Trophoblast cell (in vitro differentiated cells and primary cell): ENCODE data around the gene TCF15.

Experiments
- DNase-seq, 2 donors: peaks; one replicate each; pipeline ENCODE4 v3.0.0-alpha.2; 2016
- H2AFZ ChIP-seq: 2 replicates; pipeline ENCODE4 v1.6.1; 2013; ENCODE audit warnings: low read length, moderate library complexity, mild to moderate bottlenecking; ENCODE audit not compliant: insufficient read depth, poor library complexity
- H2AK5ac ChIP-seq: 2 replicates; pipeline ENCODE4 v1.6.1; 2013; ENCODE audit warnings: mild to moderate bottlenecking, low read length
- H2BK120ac ChIP-seq: 2 replicates; pipeline ENCODE4 v1.6.1; 2013; ENCODE audit warnings: low read length, mild to moderate bottlenecking, moderate library complexity; ENCODE audit not compliant: insufficient read depth, poor library complexity
- H2BK12ac ChIP-seq: 2 replicates; pipeline ENCODE4 v1.6.1; 2013; ENCODE audit warnings: mild to moderate bottlenecking, low read length, moderate library complexity
- H2BK5ac ChIP-seq: 2 replicates; pipeline ENCODE4 v1.6.1; 2013; ENCODE audit warnings: low read length, low read depth, moderate library complexity, mild to moderate bottlenecking; ENCODE audit not compliant: poor library complexity
- H3K14ac ChIP-seq: 2 replicates; pipeline ENCODE4 v1.6.1; 2013; ENCODE audit warnings: mild to moderate bottlenecking, low read length
- H3K18ac ChIP-seq: 2 replicates; pipeline ENCODE4 v1.6.1; 2013; ENCODE audit warnings: mild to moderate bottlenecking, low read length
- H3K23ac ChIP-seq: 2 replicates; pipeline ENCODE4 v1.6.1; 2013; ENCODE audit warnings: low read length
- H3K27ac ChIP-seq: 2 replicates; pipeline ENCODE4 v1.5.1; 2013; ENCODE audit warnings: low read depth, mild to moderate bottlenecking, inconsistent platforms, low read length, moderate library complexity
- H3K27me3 ChIP-seq: 2 replicates; pipeline ENCODE4 v1.6.1; 2013; ENCODE audit warnings: inconsistent platforms, mild to moderate bottlenecking, low read length, moderate library complexity; ENCODE audit not compliant: insufficient read depth
- H3K36me3 ChIP-seq, 2 experiments: 1 replicate in 1 of 2; 2 replicates in 1 of 2; pipeline ENCODE4 v1.6.1; 2013; ENCODE audit warnings: low read length in 2 of 2, mild to moderate bottlenecking in 2 of 2, moderate library complexity in 1 of 2; ENCODE audit not compliant: insufficient read depth in 2 of 2, control insufficient read depth in 1 of 2
- H3K4ac ChIP-seq: 2 replicates; pipeline ENCODE4 v1.6.1; 2013; ENCODE audit warnings: low read depth, mild to moderate bottlenecking, low read length, moderate library complexity
- H3K4me1 ChIP-seq, 2 experiments: 1 replicate in 1 of 2; 2 replicates in 1 of 2; pipeline ENCODE4 v1.6.1; 2013; ENCODE audit warnings: low read length in 2 of 2, mild to moderate bottlenecking in 2 of 2, moderate library complexity in 1 of 2; ENCODE audit not compliant: insufficient read depth in 2 of 2, control insufficient read depth in 1 of 2
- H3K4me2 ChIP-seq: 2 replicates; pipeline ENCODE4 v1.6.1; 2013; ENCODE audit warnings: inconsistent platforms, mild to moderate bottlenecking, low read length, moderate library complexity
- H3K4me3 ChIP-seq: 2 replicates; pipeline ENCODE4 v1.5.1; 2013; ENCODE audit warnings: mild to moderate bottlenecking, low read depth, low read length, inconsistent platforms
- H3K79me1 ChIP-seq: one replicate; pipeline ENCODE4 v1.6.1; 2013; ENCODE audit warnings: low read length
- H3K79me2 ChIP-seq: 2 replicates; pipeline ENCODE4 v1.6.1; 2013; ENCODE audit warnings: low read length, mild to moderate bottlenecking; ENCODE audit not compliant: control insufficient read depth, insufficient read depth, poor library complexity
- H3K9ac ChIP-seq: 2 replicates; pipeline ENCODE4 v1.6.1; 2013; ENCODE audit warnings: mild to moderate bottlenecking, low read length
- H3K9me3 ChIP-seq: 2 replicates; pipeline ENCODE4 v1.6.1; 2013; ENCODE audit warnings: low read depth, mild to moderate bottlenecking, control low read depth, inconsistent platforms, low read length; ENCODE audit not compliant: insufficient read depth
- H4K12ac ChIP-seq: 2 replicates; pipeline ENCODE4 v1.6.1; 2013; ENCODE audit warnings: low read depth, mild to moderate bottlenecking, low read length, moderate library complexity
- H4K8ac ChIP-seq: 2 replicates; pipeline ENCODE4 v1.6.1; 2013; ENCODE audit warnings: low read depth, mild to moderate bottlenecking, low read length, moderate library complexity
- H4K91ac ChIP-seq: one replicate; pipeline ENCODE4 v1.6.1; 2013; ENCODE audit warnings: low read depth, mild to moderate bottlenecking, low read length, moderate library complexity
- WGBS: extraction: QIAGEN DNeasy Blood & Tissue Kit; methylation state at CpG from one replicate; pipeline ENCODE4 v1.1.7; 2013; ENCODE audit warnings: missing lambda C conversion rate; ENCODE audit not compliant: insufficient read length, insufficient coverage; ENCODE audit errors: extremely low coverage; 5-methylcytosine and 5-hydroxymethylcytosine counted together

Gene TCF15

DNA sequence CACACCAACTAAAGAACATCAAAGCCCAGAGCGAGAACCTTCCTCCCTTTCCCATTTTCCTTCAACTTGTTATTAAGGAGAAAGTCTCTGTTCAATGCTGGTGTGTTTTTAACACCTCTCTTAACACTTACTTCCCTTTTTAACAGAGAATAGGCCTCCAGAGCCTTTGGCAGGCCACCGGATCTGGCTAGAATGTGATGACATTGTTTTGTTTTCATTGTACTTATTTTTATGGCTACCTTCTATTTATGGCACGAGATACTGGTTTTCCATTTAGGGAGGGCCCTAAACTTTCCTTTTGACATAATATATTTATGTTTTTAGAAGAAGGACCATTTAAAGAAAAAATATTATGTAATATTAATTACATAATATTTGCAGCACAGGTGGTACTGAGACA is 21.6 kb downstream of the TCF15 start:
- Histone ChIP-seq H4K12ac (no peak overlapping the region), H3K9me3 (no peaks in the 10 kb centered on the region)

GRCh38 chr20:584971-585301 is 25.2 kb downstream of the TCF15 start:
- H4K8ac ChIP-seq, result no peak overlapping the region
- no peak overlapping the region for H4K91ac ChIP-seq
- H3K4me1 ChIP-seq, result no peaks in the 10 kb centered on the region
- WGBS, result no CpG with 5 or more reads among the region's 7 CpGs
- no peak overlapping the region for H4K12ac ChIP-seq
- H3K27me3 ChIP-seq, result no peaks in the 10 kb centered on the region
- H2BK12ac ChIP-seq, result no peak overlapping the region
- no peak overlapping the region for H3K18ac ChIP-seq
- H3K14ac ChIP-seq, result no peak overlapping the region
- no peak overlapping the region for H3K27ac ChIP-seq
- DNase-seq, result no peak
- no peaks in the 10 kb centered on the region for H3K79me1 ChIP-seq
- H2AK5ac ChIP-seq, result no peak overlapping the region
- H3K36me3 ChIP-seq, result no peaks in the 10 kb centered on the region
- no peak overlapping the region for H2AFZ ChIP-seq
- H2BK5ac ChIP-seq, result no peak overlapping the region
- no peak overlapping the region for H3K4me3 ChIP-seq
- H3K23ac ChIP-seq, result no peak overlapping the region
- no peak overlapping the region for H3K9ac ChIP-seq
- no peak overlapping the region for H3K4ac ChIP-seq
- H3K4me2 ChIP-seq, result no peak overlapping the region
- no peaks in the 10 kb centered on the region for H3K79me2 ChIP-seq
- H3K9me3 ChIP-seq, result no peaks in the 10 kb centered on the region
- H2BK120ac ChIP-seq, result no peak overlapping the region

More for the DNA sequence above, 21.6 kb downstream of the TCF15 start:
- no peak overlapping the region for H4K91ac ChIP-seq
- no peak overlapping the region for H2AFZ ChIP-seq
- no peak for DNase-seq
- no peak overlapping the region for H3K14ac ChIP-seq
- H3K36me3 ChIP-seq, result no peaks in the 10 kb centered on the region
- H2AK5ac ChIP-seq, result no peak overlapping the region
- no peak overlapping the region for H2BK12ac ChIP-seq
- H3K9ac ChIP-seq, result no peak overlapping the region
- no peak overlapping the region for H3K4me3 ChIP-seq
- no peak overlapping the region for H2BK5ac ChIP-seq
- no peak overlapping the region for H2BK120ac ChIP-seq
- no peak overlapping the region for H3K4me2 ChIP-seq
- no peak overlapping the region for H3K27ac ChIP-seq
- no peak overlapping the region for H3K18ac ChIP-seq
- no peaks in the 10 kb centered on the region for H3K79me1 ChIP-seq
- H3K23ac ChIP-seq, result no peak overlapping the region
- no CpG with 5 or more reads among the region's 3 CpGs for WGBS
- H3K27me3 ChIP-seq, result no peaks in the 10 kb centered on the region
- H4K8ac ChIP-seq, result no peak overlapping the region
- H3K4me1 ChIP-seq, result no peaks in the 10 kb centered on the region
- H3K4ac ChIP-seq, result no peak overlapping the region
- H3K79me2 ChIP-seq, result no peaks in the 10 kb centered on the region

DNA sequence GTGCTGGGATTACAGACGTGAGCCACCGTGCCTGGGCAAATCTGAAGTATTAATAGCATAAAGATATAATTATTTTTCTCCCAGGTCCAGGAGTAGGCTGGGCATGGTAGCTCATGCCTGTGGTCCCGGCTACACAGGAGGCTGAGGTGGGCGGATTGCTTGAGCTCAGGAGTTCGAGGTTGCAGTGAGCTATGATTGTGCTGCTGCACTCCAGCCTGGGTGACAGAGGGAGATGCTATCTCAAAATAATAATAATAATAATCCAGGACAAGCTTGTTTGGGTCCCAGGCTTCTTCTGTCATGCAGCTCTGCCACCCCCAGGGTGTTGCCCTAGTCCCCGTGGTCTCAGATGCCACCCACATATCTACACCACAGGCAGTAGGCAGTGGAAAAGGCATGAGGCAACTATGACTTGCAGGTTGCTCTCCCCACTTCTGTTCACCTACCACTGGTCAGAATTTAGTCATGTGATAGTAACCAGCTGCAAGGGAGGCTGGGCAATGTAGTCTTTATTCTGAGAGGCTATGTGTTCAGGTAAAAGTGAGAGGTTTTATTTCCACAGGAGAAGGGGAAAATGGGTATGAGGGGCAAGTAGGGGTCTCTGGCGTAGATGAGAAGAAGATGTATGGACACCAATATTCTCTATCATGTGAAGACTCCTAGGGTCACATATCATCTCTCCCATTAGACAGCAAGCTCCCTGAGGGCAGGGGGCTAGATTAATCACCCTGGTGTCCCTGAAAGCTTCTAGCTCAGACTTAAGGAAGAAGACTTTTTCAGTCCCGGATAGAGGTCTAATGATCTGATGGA is 25.7 kb downstream of the TCF15 start:
- no CpG with 5 or more reads among the region's 8 CpGs for WGBS
- H3K14ac ChIP-seq, result no peak overlapping the region
- H3K36me3 ChIP-seq, result no peaks in the 10 kb centered on the region
- H4K8ac ChIP-seq, result no peak overlapping the region
- DNase-seq, result no peak
- no peak overlapping the region for H2AFZ ChIP-seq
- H3K4me3 ChIP-seq, result no peak overlapping the region
- H2BK12ac ChIP-seq, result no peak overlapping the region
- no peak overlapping the region for H3K9ac ChIP-seq
- H2BK5ac ChIP-seq, result no peak overlapping the region
- no peak overlapping the region for H3K4me2 ChIP-seq
- H3K18ac ChIP-seq, result no peak overlapping the region
- H3K9me3 ChIP-seq, result no peaks in the 10 kb centered on the region
- no peak overlapping the region for H3K4ac ChIP-seq
- no peaks in the 10 kb centered on the region for H3K79me2 ChIP-seq
- no peak overlapping the region for H4K91ac ChIP-seq
- H3K27ac ChIP-seq, result no peak overlapping the region
- no peaks in the 10 kb centered on the region for H3K4me1 ChIP-seq
- H3K79me1 ChIP-seq, result no peaks in the 10 kb centered on the region
- no peaks in the 10 kb centered on the region for H3K27me3 ChIP-seq
- no peak overlapping the region for H2BK120ac ChIP-seq
- no peak overlapping the region for H2AK5ac ChIP-seq
- H3K23ac ChIP-seq, result no peak overlapping the region
- no peak overlapping the region for H4K12ac ChIP-seq

DNA sequence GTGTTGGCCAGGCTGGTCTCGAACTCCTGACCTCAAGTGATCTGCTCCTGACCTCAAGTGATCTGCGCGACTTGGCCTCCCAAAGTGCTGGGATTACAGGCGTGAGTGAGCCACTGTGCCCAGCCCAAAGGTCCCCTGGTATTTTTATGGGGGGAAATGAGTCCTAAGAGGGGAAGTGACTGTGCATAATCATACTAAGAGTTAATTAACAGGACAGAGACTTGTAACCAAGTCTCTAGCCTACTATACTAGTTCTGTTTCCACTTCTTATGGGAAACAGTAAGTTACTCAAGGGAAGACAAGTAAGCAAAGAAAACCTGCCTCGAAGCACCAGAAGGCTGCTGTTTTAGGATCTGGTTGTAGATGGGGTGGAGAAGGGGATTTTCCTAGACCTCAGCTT is 27.9 kb downstream of the TCF15 start:
- no peaks in the 10 kb centered on the region for H3K36me3 ChIP-seq
- WGBS, result no CpG with 5 or more reads among the region's 5 CpGs
- H2AFZ ChIP-seq, result no peak overlapping the region
- no peak overlapping the region for H3K4ac ChIP-seq
- no peak overlapping the region for H3K4me3 ChIP-seq
- H3K9me3 ChIP-seq, result no peaks in the 10 kb centered on the region
- no peak for DNase-seq
- H2BK12ac ChIP-seq, result no peak overlapping the region
- H3K9ac ChIP-seq, result no peak overlapping the region
- no peaks in the 10 kb centered on the region for H3K4me1 ChIP-seq
- H2BK5ac ChIP-seq, result no peak overlapping the region
- H2BK120ac ChIP-seq, result no peak overlapping the region
- H3K18ac ChIP-seq, result no peak overlapping the region
- no peak overlapping the region for H2AK5ac ChIP-seq
- H3K4me2 ChIP-seq, result no peak overlapping the region
- H3K79me1 ChIP-seq, result no peaks in the 10 kb centered on the region
- no peak overlapping the region for H4K12ac ChIP-seq
- H3K27me3 ChIP-seq, result no peaks in the 10 kb centered on the region
- no peak overlapping the region for H4K91ac ChIP-seq
- H3K23ac ChIP-seq, result no peak overlapping the region
- no peak overlapping the region for H4K8ac ChIP-seq
- H3K27ac ChIP-seq, result no peak overlapping the region
- no peaks in the 10 kb centered on the region for H3K79me2 ChIP-seq
- no peak overlapping the region for H3K14ac ChIP-seq
